GM23338 (cell line): ENCODE measurements around the gene TNS1. TPM values are rescaled to one million over a fixed set of nuclear protein-coding genes. Genes with fewer than 3 reads are reported as not detected.

Experiments
- ATAC-seq: fragments of 200-7000 bp; cut with Tn5 transposase; 3 replicates; pipeline ENCODE4 v1.9.1; 2020
- DNase-seq: peaks from one replicate; pipeline ENCODE4 v3.0.0-alpha.2; 2015; ENCODE audit warnings: low spot score
- H2AFZ ChIP-seq: fragments of 200-600 bp; sonication (generic); 2 replicates; pipeline ENCODE4 v1.8.0; 2016; ENCODE audit warnings: antibody characterized with exemption, mild to moderate bottlenecking, moderate library complexity
- H3F3A ChIP-seq: fragments of 200-600 bp; sonication (generic); replicated peaks from 2 replicates; pipeline ENCODE4 v1.8.0; 2017; ENCODE audit warnings: antibody characterized with exemption, mixed run types, low read depth
- H3K27ac ChIP-seq: fragments of 200-600 bp; sonication (generic); 2 replicates; pipeline ENCODE4 v1.6.1; 2016; ENCODE audit warnings: low read depth
- H3K27me3 ChIP-seq: fragments of 200-600 bp; sonication (generic); 2 replicates; pipeline ENCODE4 v1.8.0; 2016; ENCODE audit warnings: mild to moderate bottlenecking, mixed run types, moderate library complexity; ENCODE audit not compliant: insufficient read depth
- H3K36me3 ChIP-seq: fragments of 200-600 bp; sonication (generic); 2 replicates; pipeline ENCODE4 v1.8.0; 2016; ENCODE audit warnings: mild to moderate bottlenecking; ENCODE audit not compliant: insufficient read depth
- H3K4me1 ChIP-seq: fragments of 200-600 bp; sonication (generic); 2 replicates; pipeline ENCODE4 v1.8.0; 2016; ENCODE audit warnings: mild to moderate bottlenecking, moderate library complexity; ENCODE audit not compliant: insufficient read depth
- H3K4me2 ChIP-seq: fragments of 200-600 bp; sonication (generic); 2 replicates; pipeline ENCODE4 v1.7.1; 2017; ENCODE audit warnings: mixed run types
- H3K4me3 ChIP-seq: fragments of 200-600 bp; sonication (generic); 2 replicates; pipeline ENCODE4 v1.6.1; 2016; ENCODE audit warnings: mixed run types
- H3K79me2 ChIP-seq: fragments of 200-600 bp; sonication (generic); replicated peaks from 2 replicates; pipeline ENCODE4 v1.8.0; 2017; ENCODE audit warnings: mild to moderate bottlenecking; ENCODE audit not compliant: insufficient read depth
- H3K9me2 ChIP-seq: fragments of 200-600 bp; sonication (generic); 2 replicates; pipeline ENCODE4 v1.8.0; 2017; ENCODE audit not compliant: insufficient read depth
- H4K20me1 ChIP-seq: fragments of 200-600 bp; sonication (generic); replicated peaks from 2 replicates; pipeline ENCODE4 v1.8.0; 2017; ENCODE audit warnings: mild to moderate bottlenecking; ENCODE audit not compliant: insufficient read depth
- H3K27ac Mint-ChIP-seq: 2 replicates; pipeline ENCODE4 v1.8.0; 2020; ENCODE audit warnings: inconsistent platforms, mild to moderate bottlenecking, moderate library complexity, mixed read lengths
- H3K27me3 Mint-ChIP-seq: 3 replicates; pipeline ENCODE4 v1.8.0; 2022; ENCODE audit warnings: low read depth, mild to moderate bottlenecking, moderate library complexity, mixed read lengths, inconsistent platforms; ENCODE audit not compliant: insufficient read depth, poor library complexity
- H3K36me3 Mint-ChIP-seq: 3 replicates; pipeline ENCODE4 v1.8.0; 2021; ENCODE audit warnings: low read depth, mild to moderate bottlenecking, inconsistent platforms, moderate library complexity, mixed read lengths
- H3K4me1 Mint-ChIP-seq: 3 replicates; pipeline ENCODE4 v1.8.0; 2020; ENCODE audit warnings: mild to moderate bottlenecking, inconsistent platforms, mixed read lengths
- H3K4me3 Mint-ChIP-seq: 3 replicates; pipeline ENCODE4 v1.8.0; 2021; ENCODE audit warnings: moderate library complexity, mild to moderate bottlenecking, inconsistent platforms, mixed read lengths
- H3K9me3 Mint-ChIP-seq: 3 replicates; pipeline ENCODE4 v1.8.0; 2020; ENCODE audit warnings: moderate library complexity, mild to moderate bottlenecking, inconsistent platforms, mixed read lengths
- CREB1 ChIP-seq: fragments of 250-450 bp; sonication (Bioruptor Pico); IDR thresholded peaks from 2 replicates; pipeline ENCODE4 v1.5.0; 2020; ENCODE audit warnings: low read depth, mild to moderate bottlenecking, moderate library complexity
- NANOG ChIP-seq: IDR thresholded peaks from 2 replicates; pipeline ENCODE4 v1.6.1; 2016; ENCODE audit warnings: antibody characterized with exemption, borderline replicate concordance
- STAT1 ChIP-seq: IDR thresholded peaks from one replicate; pipeline ENCODE4 v1.6.1; 2016; ENCODE audit warnings: antibody characterized with exemption; ENCODE audit not compliant: unreplicated experiment
- polyA plus RNA-seq: library from polyadenylated mRNA; unstranded; fragments of >200 nt; fragmentation: Nextera tagmentation; extraction: Ambion mirVana; gene quantifications from 2 replicates; pipeline ENCODE4 v1.2.1, GENCODE V29; 2016
- total RNA-seq: library from RNA; depleted of rRNA; stranded (reverse); fragments of >200 nt; shearing (Covaris generic); gene quantifications from 2 replicates; pipeline ENCODE4 v1.2.3, GENCODE V29; 2014
- TF ChIP-seq, protein P1 (sequence below): IDR thresholded peaks from 2 replicates; pipeline ENCODE4 v1.6.1; 2016; ENCODE audit warnings: antibody characterized with exemption
- TF ChIP-seq, protein P2 (sequence below), 2 experiments: fragments of 200-600 bp in 1 of 2; sonication (generic) in 1 of 2; conservative IDR thresholded peaks; 2 replicates each; pipeline versions ENCODE4 v1.5.1 to v1.6.1; 2016 to 2017; ENCODE audit warnings: antibody characterized with exemption in 2 of 2, low read depth in 2 of 2, mild to moderate bottlenecking in 2 of 2, moderate library complexity in 1 of 2

The TNS1 gene
- total and polyA plus RNA-seq, 2 experiments from 2014 or later = 2.0 to 7.4 TPM

DNA sequence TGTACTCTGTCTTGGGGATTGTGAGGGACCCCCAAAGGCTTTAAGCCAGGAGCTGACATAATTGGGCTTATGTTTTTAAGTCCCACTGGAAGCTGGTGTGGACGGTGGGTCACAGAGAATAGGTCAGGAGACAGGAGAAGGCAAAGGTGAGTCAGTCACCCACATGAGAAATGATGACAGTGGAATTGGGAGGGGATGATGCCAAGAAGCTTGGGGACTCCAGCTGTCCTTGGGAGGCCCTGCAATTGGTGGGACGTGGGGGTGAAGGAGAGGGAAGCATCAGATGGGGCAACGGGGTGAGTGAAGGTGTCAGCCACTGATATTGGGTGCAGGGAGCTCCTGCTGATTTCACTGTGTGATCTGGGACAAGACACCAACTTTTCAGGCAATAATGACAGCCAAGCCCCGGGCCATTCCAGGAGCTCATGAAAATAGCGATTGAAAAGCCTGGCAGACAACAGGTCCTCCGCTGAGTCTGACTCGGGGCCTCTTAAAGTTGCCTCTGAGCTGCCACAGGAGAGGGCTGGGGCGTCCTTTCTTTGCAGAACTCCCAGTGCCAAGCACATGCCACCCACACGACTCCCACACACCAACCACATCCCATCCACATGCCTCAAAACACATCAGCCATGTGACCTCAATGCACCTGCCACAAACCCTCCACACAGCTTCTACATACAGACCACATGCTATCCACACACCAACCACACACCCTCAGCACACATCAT is 13.4 kb downstream of the TNS1 start:
- Mint-ChIP-seq H3K4me1 (peaks cover 24% of the 10 kb centered on the region), H3K27ac (peak overlapping the region; percentile 50; the same call in 1 of the 2 replicates), H3K27me3 (peaks cover 15% of the 10 kb centered on the region)

DNA sequence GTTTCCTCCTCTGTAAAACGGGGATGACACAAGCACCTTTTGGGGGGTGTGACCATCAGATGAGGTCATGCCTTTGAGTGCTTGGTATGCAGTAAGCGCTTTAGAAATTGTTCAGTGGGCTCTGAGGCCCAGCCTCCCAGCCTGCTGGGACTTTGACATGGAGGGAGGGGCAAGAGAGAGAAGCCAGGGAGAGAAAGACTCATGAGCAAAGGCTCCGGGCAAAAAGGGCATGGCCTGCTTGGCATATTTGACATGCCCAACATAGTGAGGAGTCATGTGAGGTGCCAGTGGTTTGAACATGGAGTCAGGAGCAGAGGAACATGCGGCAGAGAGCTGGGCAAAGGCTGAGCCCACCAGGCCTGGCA is 14.0 kb downstream of the TNS1 start:
- ATAC-seq = peak; percentile 16
- Mint-ChIP-seq H3K27ac (peak overlapping the region; percentile 50; the same call in 1 of the 2 replicates), H3K4me1 (peaks cover 24% of the 10 kb centered on the region), H3K36me3 (no peaks in the 10 kb centered on the region; the same call in 2 of the 3 replicates), H3K9me3 (no peaks in the 10 kb centered on the region), H3K4me3 (peak overlapping the region; percentile 65; the same call in 2 of the 3 replicates), H3K27me3 (peaks cover 15% of the 10 kb centered on the region)
- H3K4me2 ChIP-seq = peak overlapping the region; percentile 63
- H3K79me2 ChIP-seq = no peaks in the 10 kb centered on the region
- TF ChIP-seq, protein P1, sequence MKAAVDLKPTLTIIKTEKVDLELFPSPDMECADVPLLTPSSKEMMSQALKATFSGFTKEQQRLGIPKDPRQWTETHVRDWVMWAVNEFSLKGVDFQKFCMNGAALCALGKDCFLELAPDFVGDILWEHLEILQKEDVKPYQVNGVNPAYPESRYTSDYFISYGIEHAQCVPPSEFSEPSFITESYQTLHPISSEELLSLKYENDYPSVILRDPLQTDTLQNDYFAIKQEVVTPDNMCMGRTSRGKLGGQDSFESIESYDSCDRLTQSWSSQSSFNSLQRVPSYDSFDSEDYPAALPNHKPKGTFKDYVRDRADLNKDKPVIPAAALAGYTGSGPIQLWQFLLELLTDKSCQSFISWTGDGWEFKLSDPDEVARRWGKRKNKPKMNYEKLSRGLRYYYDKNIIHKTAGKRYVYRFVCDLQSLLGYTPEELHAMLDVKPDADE = no peak
- TF ChIP-seq, protein P2, sequence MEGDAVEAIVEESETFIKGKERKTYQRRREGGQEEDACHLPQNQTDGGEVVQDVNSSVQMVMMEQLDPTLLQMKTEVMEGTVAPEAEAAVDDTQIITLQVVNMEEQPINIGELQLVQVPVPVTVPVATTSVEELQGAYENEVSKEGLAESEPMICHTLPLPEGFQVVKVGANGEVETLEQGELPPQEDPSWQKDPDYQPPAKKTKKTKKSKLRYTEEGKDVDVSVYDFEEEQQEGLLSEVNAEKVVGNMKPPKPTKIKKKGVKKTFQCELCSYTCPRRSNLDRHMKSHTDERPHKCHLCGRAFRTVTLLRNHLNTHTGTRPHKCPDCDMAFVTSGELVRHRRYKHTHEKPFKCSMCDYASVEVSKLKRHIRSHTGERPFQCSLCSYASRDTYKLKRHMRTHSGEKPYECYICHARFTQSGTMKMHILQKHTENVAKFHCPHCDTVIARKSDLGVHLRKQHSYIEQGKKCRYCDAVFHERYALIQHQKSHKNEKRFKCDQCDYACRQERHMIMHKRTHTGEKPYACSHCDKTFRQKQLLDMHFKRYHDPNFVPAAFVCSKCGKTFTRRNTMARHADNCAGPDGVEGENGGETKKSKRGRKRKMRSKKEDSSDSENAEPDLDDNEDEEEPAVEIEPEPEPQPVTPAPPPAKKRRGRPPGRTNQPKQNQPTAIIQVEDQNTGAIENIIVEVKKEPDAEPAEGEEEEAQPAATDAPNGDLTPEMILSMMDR (conservative IDR thresholded peaks at IDR 0.05; ENCODE audit: low read depth in 2 of 2) = peak in 1 of 2 experiments; percentile 38; a peak in 1 of 4 replicates
- no peaks in the 10 kb centered on the region for H3K9me2 ChIP-seq
- no peaks in the 10 kb centered on the region for H3K36me3 ChIP-seq
- no peaks in the 10 kb centered on the region for H3K27me3 ChIP-seq
- no peak overlapping the region for H3K4me3 ChIP-seq
- H3K27ac ChIP-seq = no peak overlapping the region
- no peaks in the 10 kb centered on the region; the same call in 1 of the 2 replicates for H4K20me1 ChIP-seq
- H2AFZ ChIP-seq = no peak overlapping the region; the same call in 1 of the 2 replicates
- no peaks in the 10 kb centered on the region for H3F3A ChIP-seq
- DNase-seq = peak; percentile 52
- 0 out of 2 replicates have a peak, but pooled peaks cover 3% of the 10 kb centered on the region for H3K4me1 ChIP-seq

More for the DNA sequence above, 13.4 kb downstream of the TNS1 start:
- Histone ChIP-seq H3K36me3 (no peaks in the 10 kb centered on the region), H4K20me1 (no peaks in the 10 kb centered on the region; the same call in 1 of the 2 replicates), H3K4me2 (peak overlapping the region; percentile 63; the same call in 1 of the 2 replicates), H3K4me1 (0 out of 2 replicates have a peak, but pooled peaks cover 3% of the 10 kb centered on the region), H3K79me2 (no peaks in the 10 kb centered on the region), H2AFZ (no peak overlapping the region), H3F3A (no peaks in the 10 kb centered on the region), H3K4me3 (no peak overlapping the region), H3K27me3 (no peaks in the 10 kb centered on the region), H3K27ac (no peak overlapping the region), H3K9me2 (no peaks in the 10 kb centered on the region)
- ATAC-seq = no peak
- H3K4me3 Mint-ChIP-seq = no peak overlapping the region
- no peaks in the 10 kb centered on the region for H3K9me3 Mint-ChIP-seq
- TF ChIP-seq, protein P2 (conservative IDR thresholded peaks at IDR 0.05; ENCODE audit: low read depth in 2 of 2) = no peak
- TF ChIP-seq NANOG (no peak), STAT1 (no peak), CREB1 (CRISPR knock-in tag) (no peak)
- H3K36me3 Mint-ChIP-seq = no peaks in the 10 kb centered on the region; the same call in 2 of the 3 replicates
- no peak for DNase-seq
